Fibroblast of skin of right quadriceps (primary cell): ENCODE results near the gene BACH2.
"Not testable (repeated sequence)": the region's sequence is repeated elsewhere in the genome, so short reads cannot be mapped to it uniquely, and the experiment has no call there.

Experiments
- DNase-seq: peaks from one replicate; pipeline ENCODE4 v3.0.0-alpha.2; 2013

The BACH2 gene

GRCh38 chr6:89927791-89928550, 368.7 kb downstream of the BACH2 start:
- DNase-seq, result no peak

GRCh38 chr6:89927264-89927663, 369.4 kb downstream of the BACH2 start:
- no peak for DNase-seq

GRCh38 chr6:89925826-89926225, 370.8 kb downstream of the BACH2 start:
- no peak for DNase-seq

GRCh38 chr6:89924231-89924630, 372.4 kb downstream of the BACH2 start:
- no peak for DNase-seq

GRCh38 chr6:89921691-89922090, 375.0 kb downstream of the BACH2 start:
- no peak for DNase-seq

GRCh38 chr6:89921197-89921596, 375.4 kb downstream of the BACH2 start:
- DNase-seq, result no peak

GRCh38 chr6:89917801-89918366, 378.8 kb downstream of the BACH2 start:
- DNase-seq, result no peak

GRCh38 chr6:89917216-89917615, 379.4 kb downstream of the BACH2 start:
- DNase-seq, result no peak

- DNase-seq, result no peak
These were observed 380.3 kb downstream of the BACH2 start for GRCh38 chr6:89916136-89916920.

GRCh38 chr6:89910902-89911240, 385.8 kb downstream of the BACH2 start:
- DNase-seq, result no peak

GRCh38 chr6:89910001-89910901, 386.4 kb downstream of the BACH2 start:
- not testable (repeated sequence) for DNase-seq

- peak; percentile 54 for DNase-seq
These were observed 401.3 kb downstream of the BACH2 start for GRCh38 chr6:89895276-89895874.

- DNase-seq, result no peak
These were observed 402.5 kb downstream of the BACH2 start, which contains the start of gene GJA10 for GRCh38 chr6:89894169-89894568. TSS of gene GJA10 (plus strand) at chr6:89894469. CDS start at chr6:89894469, 0 bp downstream.

GRCh38 chr6:89892577-89892976, 404.1 kb downstream of the BACH2 start:
- DNase-seq, result not testable (repeated sequence)

- not testable (repeated sequence) for DNase-seq
These were observed 405.7 kb downstream of the BACH2 start for GRCh38 chr6:89890845-89891528.

- DNase-seq, result no peak
These were observed 407.8 kb downstream of the BACH2 start for GRCh38 chr6:89888871-89889270.

GRCh38 chr6:89888138-89888514, 408.5 kb downstream of the BACH2 start:
- no peak for DNase-seq

GRCh38 chr6:89887452-89888137, 409.0 kb downstream of the BACH2 start:
- no peak for DNase-seq

GRCh38 chr6:89886378-89887120, 410.1 kb downstream of the BACH2 start:
- no peak for DNase-seq
